SKM-1 treated with dmso at 0.1 percent for 144 hours (cell line): ENCODE results near the gene OR2T1.
"Not testable (repeated sequence)": the region's sequence is repeated elsewhere in the genome, so short reads cannot be mapped to it uniquely, and the experiment has no call there.

Experiments
- DNase-seq: peaks from one replicate; lab custom pipeline; 2025; ENCODE audit not compliant: unreplicated experiment; lab: John Stamatoyannopoulos, UW

The OR2T1 gene

GRCh38 chr1:248402748-248403147 lies at the start of gene OR2T1:
TSS of gene OR2T1 (plus strand) at chr1:248403048. CDS start at chr1:248406148, 3,100 bp downstream.
- no peak for DNase-seq

GRCh38 chr1:248359415-248359814 lies 43.4 kb upstream of the OR2T1 start:
- no peak for DNase-seq

GRCh38 chr1:248361121-248361715 lies 41.6 kb upstream of the OR2T1 start, which contains the start of gene OR2T4:
TSS of gene OR2T4 (plus strand) at chr1:248361665. CDS start at chr1:248361665, 0 bp downstream.
- DNase-seq, result no peak

GRCh38 chr1:248366609-248367008 lies 36.2 kb upstream of the OR2T1 start:
- DNase-seq, result no peak

- no peak for DNase-seq
Observed at GRCh38 chr1:248372394-248372793, 30.5 kb upstream of the OR2T1 start.

GRCh38 chr1:248373761-248374160 lies 29.1 kb upstream of the OR2T1 start:
- DNase-seq, result no peak

GRCh38 chr1:248375446-248375845 lies 27.4 kb upstream of the OR2T1 start, which contains the start of gene OR2T6:
TSS of gene OR2T6 (plus strand) at chr1:248375746. CDS start at chr1:248387609, 11,863 bp downstream.
- no peak for DNase-seq

GRCh38 chr1:248376916-248377315 lies 25.9 kb upstream of the OR2T1 start:
- DNase-seq, result no peak

GRCh38 chr1:248380854-248381253 lies 22.0 kb upstream of the OR2T1 start:
- no peak for DNase-seq

GRCh38 chr1:248388426-248388825 lies 14.4 kb upstream of the OR2T1 start:
- no peak for DNase-seq

- DNase-seq, result no peak
Observed at GRCh38 chr1:248393050-248393449, 9.8 kb upstream of the OR2T1 start.

- peak; percentile 63 for DNase-seq
Observed at GRCh38 chr1:248404024-248404423, 1.2 kb downstream of the OR2T1 start.

- no peak for DNase-seq
Observed at GRCh38 chr1:248406721-248407692, 4.2 kb downstream of the OR2T1 start.

GRCh38 chr1:248416226-248416625 lies 13.4 kb downstream of the OR2T1 start:
- no peak for DNase-seq

GRCh38 chr1:248417854-248418253 lies 15.0 kb downstream of the OR2T1 start:
- no peak for DNase-seq

GRCh38 chr1:248421384-248421783 lies 18.5 kb downstream of the OR2T1 start:
- no peak for DNase-seq

GRCh38 chr1:248427526-248428191 lies 24.8 kb downstream of the OR2T1 start:
- DNase-seq, result not testable (repeated sequence)

GRCh38 chr1:248428192-248428533 lies 25.3 kb downstream of the OR2T1 start:
- DNase-seq, result not testable (repeated sequence)

GRCh38 chr1:248431683-248432082 lies 28.8 kb downstream of the OR2T1 start:
- not testable (repeated sequence) for DNase-seq

- not testable (repeated sequence) for DNase-seq
Observed at GRCh38 chr1:248432201-248432600, 29.4 kb downstream of the OR2T1 start.

GRCh38 chr1:248433811-248434415 lies 31.1 kb downstream of the OR2T1 start:
- DNase-seq, result not testable (repeated sequence)
